GM12878 (cell line): Measurements from ENCODE around the gene RPL18. TPM values are rescaled to one million over a fixed set of nuclear protein-coding genes. Genes with fewer than 3 reads are reported as not detected.

Experiments
- HDAC6 ChIP-seq: fragments of 200-600 bp; sonication (generic); IDR thresholded peaks from one replicate; pipeline ENCODE4 v1.8.0; 2017; ENCODE audit warnings: antibody characterized with exemption; ENCODE audit not compliant: unreplicated experiment
- IRF5 ChIP-seq: fragments of 450-650 bp; IDR thresholded peaks from 2 replicates; pipeline ENCODE4 v1.6.1; 2017; ENCODE audit warnings: borderline replicate concordance
- NKRF ChIP-seq: fragments of 450-650 bp; conservative IDR thresholded peaks from 2 replicates; pipeline ENCODE4 v1.6.1; 2017; ENCODE audit warnings: mild to moderate bottlenecking, moderate library complexity
- NRF1 ChIP-seq: conservative IDR thresholded peaks from 2 replicates; pipeline ENCODE4 v1.6.1; 2011; ENCODE audit warnings: mild to moderate bottlenecking, low read depth, low read length, improper control_type of control experiment
- SMAD5 ChIP-seq: IDR thresholded peaks from 2 replicates; pipeline ENCODE4 v1.6.1; 2016; ENCODE audit warnings: antibody characterized with exemption, low read depth
- TBL1XR1 ChIP-seq: IDR thresholded peaks from 2 replicates; pipeline ENCODE4 v1.6.1; 2012; ENCODE audit warnings: low read depth, low read length, improper control_type of control experiment
- TCF12 ChIP-seq: IDR thresholded peaks from 2 replicates; pipeline ENCODE4 v1.6.1; 2011; ENCODE audit warnings: low read depth, mild to moderate bottlenecking, low read length
- polyA plus RNA-seq, 11 experiments: library from polyadenylated mRNA; depleted of rRNA in 4 of 11; unstranded in 6 of 11; stranded (reverse) in 5 of 11; fragments of >200 nt; fragmentation: Nextera tagmentation in 4 of 11; fragmentation: Illumina TruSeq in 1 of 11; extraction: Ambion mirVana in 4 of 11; extraction: Trizol in 1 of 11; gene quantifications; 1 replicate in 1 of 11; 2 replicates in 10 of 11; pipeline versions ENCODE4 v1.2.1 to v1.2.3, GENCODE V29; 2011 to 2016; ENCODE audit warnings: inconsistent platforms in 2 of 11, missing spikeins in 2 of 11, low read depth in 1 of 11
- total RNA-seq, 4 experiments: library from RNA; depleted of rRNA in 3 of 4; stranded (reverse); fragments of >200 nt in 3 of 4; fragmentation: Illumina TruSeq in 1 of 4; extraction: Trizol in 1 of 4; gene quantifications; 2 replicates each; pipeline versions ENCODE4 v1.2.1 to v1.2.3, GENCODE V29; 2013 to 2021

Gene RPL18
- total and polyA plus RNA-seq, 10 of the 15 experiments (the other 5 are each of a cell fraction or from before 2014, with no cell fraction given): 393 to 4,267 (median 2,019) TPM

GRCh38 chr19:48634424-48635262 lies 15.7 kb upstream of the RPL18 start (continued):
- TF ChIP-seq NKRF (0 out of 2 replicates have a peak, but pooled peaks have one; percentile 42), IRF5 (no peak), TCF12 (0 out of 2 replicates have a peak, but pooled peaks have one; percentile 20), TBL1XR1 (no peak), NRF1 (0 out of 2 replicates have a peak, but pooled peaks have one; percentile 19), SMAD5 (no peak; the same call in 1 of the 2 replicates), HDAC6 (no peak)
